Measurements from ENCODE around the gene DNM3. TPM values are rescaled to one million over a fixed set of nuclear protein-coding genes. Genes with fewer than 3 reads are reported as not detected.
A peak's percentile ranks its signal among the peaks of the same experiment; 100 is the strongest.

The DNM3 gene
- total and polyA plus RNA-seq, 9 of the 15 experiments (the other 6 are each of a cell fraction or from before 2014, with no cell fraction given): 0.08 to 0.36 (median 0.22) TPM; not detected in 1

DNA sequence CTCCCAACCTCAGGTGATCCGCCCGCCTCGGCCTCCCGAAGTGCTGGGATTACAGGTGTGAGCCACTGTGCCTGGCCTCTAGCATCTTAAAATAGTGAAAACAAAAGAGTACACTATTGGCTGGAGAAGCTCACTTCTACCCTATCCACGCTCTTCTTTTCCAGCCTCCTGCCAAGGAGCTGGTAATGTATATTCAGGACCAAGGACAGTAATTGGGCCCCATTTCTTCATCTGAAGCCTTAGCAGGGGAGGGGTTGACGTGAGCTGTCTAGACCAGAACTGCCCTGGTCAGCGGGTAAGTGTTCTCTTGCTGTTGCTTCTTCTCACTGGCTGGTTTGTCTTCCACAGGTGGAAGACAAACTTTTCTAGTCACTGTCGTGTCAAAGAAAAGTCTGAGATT, 70.2 kb downstream of the DNM3 start:
- H2AFZ ChIP-seq (ENCODE audit: low read depth, low read length): no peak overlapping the region
- TF ChIP-seq ZNF143 (CRISPR knock-in tag; IDR thresholded peaks at IDR 0.05): no peak
- TF ChIP-seq, protein P1, sequence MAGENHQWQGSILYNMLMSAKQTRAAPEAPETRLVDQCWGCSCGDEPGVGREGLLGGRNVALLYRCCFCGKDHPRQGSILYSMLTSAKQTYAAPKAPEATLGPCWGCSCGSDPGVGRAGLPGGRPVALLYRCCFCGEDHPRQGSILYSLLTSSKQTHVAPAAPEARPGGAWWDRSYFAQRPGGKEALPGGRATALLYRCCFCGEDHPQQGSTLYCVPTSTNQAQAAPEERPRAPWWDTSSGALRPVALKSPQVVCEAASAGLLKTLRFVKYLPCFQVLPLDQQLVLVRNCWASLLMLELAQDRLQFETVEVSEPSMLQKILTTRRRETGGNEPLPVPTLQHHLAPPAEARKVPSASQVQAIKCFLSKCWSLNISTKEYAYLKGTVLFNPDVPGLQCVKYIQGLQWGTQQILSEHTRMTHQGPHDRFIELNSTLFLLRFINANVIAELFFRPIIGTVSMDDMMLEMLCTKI (IDR thresholded peaks at IDR 0.05; ENCODE audit: partially characterized antibody): no peak
- no peak for TF ChIP-seq SMAD4 (CRISPR knock-in tag; conservative IDR thresholded peaks at IDR 0.05)
- no peak for TF ChIP-seq JUN (IDR thresholded peaks at IDR 0.05; ENCODE audit: borderline replicate concordance, low read depth, low read length)
- no peak for TF ChIP-seq JUN (CRISPR knock-in tag; IDR thresholded peaks at IDR 0.05; ENCODE audit: borderline replicate concordance)
- TF ChIP-seq MEF2A (IDR thresholded peaks at IDR 0.05; ENCODE audit: control insufficient read depth, low read depth, low read length): no peak
- TF ChIP-seq EHMT2 (IDR thresholded peaks at IDR 0.05): peak; percentile 90
- TF ChIP-seq, protein P2, sequence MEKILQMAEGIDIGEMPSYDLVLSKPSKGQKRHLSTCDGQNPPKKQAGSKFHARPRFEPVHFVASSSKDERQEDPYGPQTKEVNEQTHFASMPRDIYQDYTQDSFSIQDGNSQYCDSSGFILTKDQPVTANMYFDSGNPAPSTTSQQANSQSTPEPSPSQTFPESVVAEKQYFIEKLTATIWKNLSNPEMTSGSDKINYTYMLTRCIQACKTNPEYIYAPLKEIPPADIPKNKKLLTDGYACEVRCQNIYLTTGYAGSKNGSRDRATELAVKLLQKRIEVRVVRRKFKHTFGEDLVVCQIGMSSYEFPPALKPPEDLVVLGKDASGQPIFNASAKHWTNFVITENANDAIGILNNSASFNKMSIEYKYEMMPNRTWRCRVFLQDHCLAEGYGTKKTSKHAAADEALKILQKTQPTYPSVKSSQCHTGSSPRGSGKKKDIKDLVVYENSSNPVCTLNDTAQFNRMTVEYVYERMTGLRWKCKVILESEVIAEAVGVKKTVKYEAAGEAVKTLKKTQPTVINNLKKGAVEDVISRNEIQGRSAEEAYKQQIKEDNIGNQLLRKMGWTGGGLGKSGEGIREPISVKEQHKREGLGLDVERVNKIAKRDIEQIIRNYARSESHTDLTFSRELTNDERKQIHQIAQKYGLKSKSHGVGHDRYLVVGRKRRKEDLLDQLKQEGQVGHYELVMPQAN (IDR thresholded peaks at IDR 0.05; ENCODE audit: borderline replicate concordance): no peak
- TF ChIP-seq MIER1 (IDR thresholded peaks at IDR 0.05; ENCODE audit: low read depth): peak; percentile 83
- TF ChIP-seq, protein P3, sequence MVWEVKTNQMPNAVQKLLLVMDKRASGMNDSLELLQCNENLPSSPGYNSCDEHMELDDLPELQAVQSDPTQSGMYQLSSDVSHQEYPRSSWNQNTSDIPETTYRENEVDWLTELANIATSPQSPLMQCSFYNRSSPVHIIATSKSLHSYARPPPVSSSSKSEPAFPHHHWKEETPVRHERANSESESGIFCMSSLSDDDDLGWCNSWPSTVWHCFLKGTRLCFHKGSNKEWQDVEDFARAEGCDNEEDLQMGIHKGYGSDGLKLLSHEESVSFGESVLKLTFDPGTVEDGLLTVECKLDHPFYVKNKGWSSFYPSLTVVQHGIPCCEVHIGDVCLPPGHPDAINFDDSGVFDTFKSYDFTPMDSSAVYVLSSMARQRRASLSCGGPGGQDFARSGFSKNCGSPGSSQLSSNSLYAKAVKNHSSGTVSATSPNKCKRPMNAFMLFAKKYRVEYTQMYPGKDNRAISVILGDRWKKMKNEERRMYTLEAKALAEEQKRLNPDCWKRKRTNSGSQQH (CRISPR knock-in tag; IDR thresholded peaks at IDR 0.05): no peak

More for the DNA sequence above, 70.2 kb downstream of the DNM3 start:
- Histone ChIP-seq H4K20me1 (replicated peaks; ENCODE audit: control insufficient read depth, insufficient read depth, low read length) (no peaks in the 10 kb centered on the region), H3K79me2 (ENCODE audit: control insufficient read depth, insufficient read depth, low read length) (no peaks in the 10 kb centered on the region), H3K9me3 (replicated peaks; ENCODE audit: control insufficient read depth, insufficient read depth, low read depth, low read length) (no peaks in the 10 kb centered on the region), H3K36me3 (ENCODE audit: control insufficient read depth, insufficient read depth, low read length) (no peaks in the 10 kb centered on the region), H3K4me1 (replicated peaks in 1 of 2; ENCODE audit: control insufficient read depth in 2 of 2, insufficient read depth in 2 of 2, low read length in 2 of 2) (no peaks in the 10 kb centered on the region), H3K27me3 (ENCODE audit: control insufficient read depth in 2 of 2, insufficient read depth in 2 of 2, low read length in 2 of 2) (no peaks in the 10 kb centered on the region; a peak in 1 of 5 replicates), H3K9me1 (ENCODE audit: control insufficient read depth, insufficient read depth, low read length) (no peaks in the 10 kb centered on the region), H3K4me3 (no peak overlapping the region), H3K27ac (ENCODE audit: extremely low read depth, low read depth, low read length) (no peak overlapping the region), H3K9ac (ENCODE audit: insufficient read depth in 1 of 2, low read depth in 2 of 2, low read length in 2 of 2) (no peak overlapping the region), H3K4me2 (ENCODE audit: insufficient read depth, low read length) (no peak overlapping the region)
- ChIA-PET POLR2A (interaction anchor here (0.8 to 1.7 kb wide), 5 partner anchors 10 to 101 kb away, joined by 3 to 5 read pairs (median 4); no protein-coding TSS in a partner anchor), CTCF (ENCODE audit: low intra/inter-chr PET ratio) (no interaction called here)
- ATAC-seq: peak; percentile 72
- in situ Hi-C loops (cut with MboI): no loop called here
- intact Hi-C loops (cut with micrococcal nuclease): no loop called here
- WGBS (ENCODE audit: insufficient coverage, low coverage, missing lambda C conversion rate): 0% methylated on average over 8 of the region's 8 CpGs
- FAIRE-seq: no peak
- DNase-seq (ENCODE audit: extremely low read depth in 1 of 4, low spot score in 3 of 4): peak in 2 of 4 experiments; percentile 11
- no TSS peak for BruUV-seq (replicated peaks)
